Esophagus squamous epithelium (tissue), 5 donors: Measurements from ENCODE around the gene KCNMA1. TPM values are rescaled to one million over a fixed set of nuclear protein-coding genes. Genes with fewer than 3 reads are reported as not detected.

Source experiments
- DNase-seq: peaks from one replicate; lab custom pipeline; 2025; lab: John Stamatoyannopoulos, UW
- H3K27ac ChIP-seq, 4 donors: fragments of 200-600 bp; sonication (generic); one replicate each; pipeline ENCODE4 v1.5.1; 2016 to 2019; ENCODE audit warnings: mild to moderate bottlenecking in 1 of 4
- H3K27me3 ChIP-seq, 4 donors: fragments of 200-600 bp; sonication (generic); 1 replicate in 3 of 4; 2 replicates in 1 of 4; pipeline versions ENCODE4 v1.5.1 to v1.6.0; 2017 to 2021; ENCODE audit warnings: antibody characterized with exemption in 1 of 4
- H3K36me3 ChIP-seq, 3 donors: fragments of 200-600 bp; sonication (generic); one replicate each; pipeline ENCODE4 v1.5.1; 2016 to 2019
- H3K4me1 ChIP-seq, 3 donors: fragments of 200-600 bp; sonication (generic); one replicate each; pipeline ENCODE4 v1.5.1; 2017 to 2019
- H3K4me3 ChIP-seq, 4 donors: fragments of 200-600 bp; sonication (generic); 1 replicate in 3 of 4; 2 replicates in 1 of 4; pipeline ENCODE4 v1.5.1; 2016 to 2019; ENCODE audit warnings: mild to moderate bottlenecking in 2 of 4, moderate library complexity in 1 of 4
- H3K9me3 ChIP-seq, 3 donors: fragments of 200-600 bp; sonication (generic); one replicate each; pipeline ENCODE4 v1.5.1; 2016 to 2019
- CTCF ChIP-seq, 6 experiments: fragments of 450-650 bp in 4 of 6; fragments of 200-600 bp in 2 of 6; sonication (generic) in 2 of 6; IDR thresholded peaks; one replicate each; pipeline ENCODE4 v1.5.1; 2016 to 2019; ENCODE audit warnings: antibody characterized with exemption in 6 of 6, mild to moderate bottlenecking in 4 of 6, moderate library complexity in 4 of 6
- POLR2A ChIP-seq, 4 donors: fragments of 450-650 bp; IDR thresholded peaks; one replicate each; pipeline ENCODE4 v1.6.1; 2017; ENCODE audit warnings: antibody characterized with exemption in 4 of 4, mild to moderate bottlenecking in 4 of 4, moderate library complexity in 3 of 4
- WGBS, 2 donors: methylation state at CpG; one replicate each; pipeline ENCODE4 v1.1.5; 2018; 5-methylcytosine and 5-hydroxymethylcytosine counted together
- intact Hi-C: fragments of 100-400 bp; cut with DNase I; formaldehyde crosslinking; loops from one replicate; pipeline ENCODE4 v1.15.0; 2022
- total RNA-seq, 4 donors: library from RNA; depleted of rRNA; stranded (reverse); fragments of >200 nt; gene quantifications; one replicate each; pipeline ENCODE4 v1.1.0, GENCODE V29; 2016
- donor health status: DM: yes; HTN: yes; CAD: no.

KCNMA1 gene
- total RNA-seq, 4 donors from 2014 or later = 7.5 to 74.2 (median 18.0) TPM

GRCh38 chr10:77301305-77301730 is 336.3 kb downstream of the KCNMA1 start:
- intact Hi-C loops = no loop called here
- no peak for TF ChIP-seq CTCF (IDR thresholded peaks at IDR 0.05)
- no peak for TF ChIP-seq POLR2A (IDR thresholded peaks at IDR 0.05)
- 51 to 65% methylated on average over 3 of the region's 3 CpGs for WGBS, 2 donors

GRCh38 chr10:77300682-77301302 is 336.8 kb downstream of the KCNMA1 start:
- Histone ChIP-seq H3K27me3 (peaks cover 0 to 33% (median 0%) of the 10 kb centered on the region in 4 donors), H3K27ac (no peak overlapping the region), H3K4me1 (peaks cover 0 to 14% (median 0%) of the 10 kb centered on the region in 3 donors), H3K9me3 (no peaks in the 10 kb centered on the region), H3K36me3 (no peaks in the 10 kb centered on the region), H3K4me3 (no peak overlapping the region)
- TF ChIP-seq CTCF (IDR thresholded peaks at IDR 0.05) = no peak
- no peak for TF ChIP-seq POLR2A (IDR thresholded peaks at IDR 0.05)
- 60 to 61% methylated on average over 1 to 3 of the region's 3 CpGs for WGBS, 2 donors
- intact Hi-C loops = no loop called here
- DNase-seq = no peak

More at GRCh38 chr10:77301305-77301730, 336.3 kb downstream of the KCNMA1 start:
- Histone ChIP-seq H3K27me3 (peaks cover 0 to 33% (median 0%) of the 10 kb centered on the region in 4 donors), H3K27ac (no peak overlapping the region), H3K4me3 (no peak overlapping the region), H3K9me3 (no peaks in the 10 kb centered on the region), H3K4me1 (peaks cover 0 to 14% (median 0%) of the 10 kb centered on the region in 3 donors), H3K36me3 (no peaks in the 10 kb centered on the region)
- no peak for DNase-seq

- Histone ChIP-seq H3K27ac (no peak overlapping the region), H3K27me3 (peaks cover 0 to 25% (median 0%) of the 10 kb centered on the region in 4 donors), H3K4me3 (no peak overlapping the region), H3K4me1 (peaks cover 0 to 20% (median 0%) of the 10 kb centered on the region in 3 donors), H3K9me3 (no peaks in the 10 kb centered on the region), H3K36me3 (no peaks in the 10 kb centered on the region)
- DNase-seq = no peak
- intact Hi-C loops = no loop called here
- 80% methylated on average over 7 of the region's 7 CpGs for WGBS, 2 donors
- TF ChIP-seq CTCF (IDR thresholded peaks at IDR 0.05) (no peak), POLR2A (IDR thresholded peaks at IDR 0.05) (no peak)
Observed at GRCh38 chr10:77299320-77299719, 338.3 kb downstream of the KCNMA1 start.

GRCh38 chr10:77297393-77297739 is 340.2 kb downstream of the KCNMA1 start:
- intact Hi-C loops = no loop called here
- TF ChIP-seq CTCF (IDR thresholded peaks at IDR 0.05) (no peak), POLR2A (IDR thresholded peaks at IDR 0.05) (no peak)
- 32 to 39% methylated on average over 5 of the region's 5 CpGs for WGBS, 2 donors
- H3K27ac ChIP-seq = no peak overlapping the region
- DNase-seq = no peak
- peaks cover 0 to 25% (median 0%) of the 10 kb centered on the region in 4 donors for H3K27me3 ChIP-seq
- H3K4me3 ChIP-seq = no peak overlapping the region
- H3K4me1 ChIP-seq = peaks cover 0 to 28% (median 0%) of the 10 kb centered on the region in 3 donors
- H3K9me3 ChIP-seq = no peaks in the 10 kb centered on the region
- no peaks in the 10 kb centered on the region for H3K36me3 ChIP-seq

- Histone ChIP-seq H3K9me3 (no peaks in the 10 kb centered on the region), H3K36me3 (no peaks in the 10 kb centered on the region), H3K27me3 (peaks cover 0 to 23% (median 0%) of the 10 kb centered on the region in 4 donors), H3K4me3 (no peak overlapping the region), H3K27ac (no peak overlapping the region), H3K4me1 (peaks cover 0 to 28% (median 0%) of the 10 kb centered on the region in 3 donors)
- DNase-seq = no peak
- intact Hi-C loops = no loop called here
- 60 to 69% methylated on average over 3 to 7 of the region's 7 CpGs for WGBS, 2 donors
- TF ChIP-seq POLR2A (IDR thresholded peaks at IDR 0.05) (no peak), CTCF (IDR thresholded peaks at IDR 0.05) (no peak)
Observed at GRCh38 chr10:77296534-77297392, 340.8 kb downstream of the KCNMA1 start.
